K562 (cell line): ENCODE data around the gene EOGT. TPM values are rescaled to one million over a fixed set of nuclear protein-coding genes. Genes with fewer than 3 reads are reported as not detected.

ENCODE experiments used
- ATAC-seq: fragments of 200-7000 bp; cut with Tn5 transposase; 3 replicates; pipeline ENCODE4 v1.9.1; 2020; ENCODE audit warnings: moderate library complexity
- BruUV-seq: library from RNA; stranded (reverse); fragments of 400-500 nt; replicated peaks from 2 replicates; lab custom pipeline; 2021; lab: Mats Ljungman, UMichigan
- CTCF ChIA-PET: fragments of 300-600 bp; formaldehyde crosslinking; extraction: SDS; loops from one replicate; lab custom pipeline; 2021; ENCODE audit warnings: low intra/inter-chr PET ratio; lab: Yijun Ruan, JAX
- POLR2A ChIA-PET: fragments of 300-600, 350-650 bp; sonication (Branson Sonifier 250); formaldehyde crosslinking; extraction: SDS; loops from one replicate; lab custom pipeline; 2021; ENCODE audit warnings: antibody characterized with exemption, inconsistent platforms; lab: Yijun Ruan, JAX
- DNase-seq, 4 experiments: peaks; one replicate each; pipeline versions ENCODE4 v3.0.0 to v3.0.0-alpha.2; 2011 to 2018; ENCODE audit warnings: low spot score in 3 of 4, mixed read lengths in 3 of 4; ENCODE audit errors: extremely low read depth in 1 of 4
- FAIRE-seq: peaks from 2 replicates; lab custom pipeline; 2011; peaks lifted over from hg19 to GRCh38; lab: Jason Lieb, UNC
- H2AFZ ChIP-seq: 2 replicates; pipeline ENCODE4 v1.6.0; 2011; ENCODE audit warnings: low read depth, low read length, control low read depth, inconsistent platforms
- H3K27ac ChIP-seq: fragments of 200-600 bp; 3 replicates; pipeline ENCODE4 v1.8.0; 2011; ENCODE audit warnings: low read depth, mild to moderate bottlenecking, control low read depth, inconsistent platforms, low read length, moderate library complexity, mixed read lengths; ENCODE audit errors: extremely low read depth
- H3K27me3 ChIP-seq, 2 experiments: fragments of 300-600 bp in 1 of 2; 2 replicates in 1 of 2; 3 replicates in 1 of 2; pipeline versions ENCODE4 v1.6.0 to v1.8.0; 2011; ENCODE audit warnings: inconsistent platforms in 2 of 2, low read length in 2 of 2, mild to moderate bottlenecking in 1 of 2, mixed read lengths in 1 of 2, moderate library complexity in 1 of 2; ENCODE audit not compliant: control insufficient read depth in 2 of 2, insufficient read depth in 2 of 2
- H3K36me3 ChIP-seq: fragments of 300-600 bp; 3 replicates; pipeline ENCODE4 v1.8.0; 2011; ENCODE audit warnings: mild to moderate bottlenecking, low read length, inconsistent platforms; ENCODE audit not compliant: control insufficient read depth, insufficient read depth
- H3K4me1 ChIP-seq, 2 experiments: fragments of 200-600 bp in 1 of 2; replicated peaks in 1 of 2; 2 replicates in 1 of 2; 3 replicates in 1 of 2; pipeline versions ENCODE4 v1.5.1 to v1.8.0; 2011; ENCODE audit warnings: inconsistent platforms in 2 of 2, low read length in 2 of 2, mild to moderate bottlenecking in 1 of 2, mixed read lengths in 1 of 2, moderate library complexity in 1 of 2; ENCODE audit not compliant: control insufficient read depth in 2 of 2, insufficient read depth in 2 of 2
- H3K4me2 ChIP-seq: 2 replicates; pipeline ENCODE4 v1.6.1; 2011; ENCODE audit warnings: low read length, control low read depth, inconsistent platforms, mixed read lengths; ENCODE audit not compliant: insufficient read depth
- H3K4me3 ChIP-seq: fragments of 200-600 bp; sonication (generic), shearing (Covaris generic); 2 replicates; pipeline ENCODE4 v1.5.1; 2016; ENCODE audit warnings: control low read depth, inconsistent platforms
- H3K79me2 ChIP-seq: fragments of 200-600 bp; 3 replicates; pipeline ENCODE4 v1.8.0; 2011; ENCODE audit warnings: low read length, inconsistent platforms; ENCODE audit not compliant: control insufficient read depth, insufficient read depth
- H3K9ac ChIP-seq, 2 experiments: 2 replicates each; pipeline versions ENCODE4 v1.6.0 to v1.6.1; 2011; ENCODE audit warnings: low read depth in 2 of 2, low read length in 2 of 2, control low read depth in 1 of 2, inconsistent platforms in 1 of 2, mild to moderate bottlenecking in 1 of 2, mixed read lengths in 1 of 2; ENCODE audit not compliant: insufficient read depth in 1 of 2
- H3K9me1 ChIP-seq: one replicate; pipeline ENCODE4 v1.6.0; 2011; ENCODE audit warnings: inconsistent platforms, mild to moderate bottlenecking, low read length, moderate library complexity; ENCODE audit not compliant: control insufficient read depth, insufficient read depth
- H3K9me3 ChIP-seq: replicated peaks from 2 replicates; pipeline ENCODE4 v1.5.1; 2011; ENCODE audit warnings: low read depth, low read length, inconsistent platforms; ENCODE audit not compliant: control insufficient read depth, insufficient read depth
- H4K20me1 ChIP-seq: replicated peaks from 2 replicates; pipeline ENCODE4 v1.6.1; 2011; ENCODE audit warnings: low read length, inconsistent platforms, mixed read lengths; ENCODE audit not compliant: control insufficient read depth, insufficient read depth
- CBFA2T2 ChIP-seq: fragments of 450-650 bp; conservative IDR thresholded peaks from 2 replicates; pipeline ENCODE4 v1.6.1; 2017; ENCODE audit warnings: mild to moderate bottlenecking
- CBFA2T3 ChIP-seq: fragments of 450-650 bp; IDR thresholded peaks from 2 replicates; pipeline ENCODE4 v1.6.1; 2017
- HNRNPK ChIP-seq: fragments of 200-400 bp; formaldehyde crosslinking; IDR thresholded peaks from one replicate; pipeline ENCODE4 v1.6.1; 2018; ENCODE audit warnings: mild to moderate bottlenecking, low read depth, low read length; ENCODE audit not compliant: poor library complexity, severe bottlenecking
- MAFG ChIP-seq: fragments of 450-650 bp; conservative IDR thresholded peaks from 2 replicates; pipeline ENCODE4 v1.6.1; 2016; ENCODE audit warnings: missing genetic modification characterization, missing compliant biosample characterization
- NR1H2 ChIP-seq: sonication (generic); formaldehyde crosslinking; IDR thresholded peaks from 2 replicates; pipeline ENCODE4 v1.4.0; 2020; ENCODE audit warnings: mild to moderate bottlenecking, missing genetic modification reagents
- POLR2B ChIP-seq: fragments of 450-650 bp; IDR thresholded peaks from 2 replicates; pipeline ENCODE4 v1.6.1; 2018; ENCODE audit warnings: low read depth; ENCODE audit not compliant: partially characterized antibody
- POLR2G ChIP-seq: fragments of 200-400 bp; formaldehyde crosslinking; IDR thresholded peaks from 2 replicates; pipeline ENCODE4 v1.6.1; 2017; ENCODE audit warnings: low read depth, mild to moderate bottlenecking, antibody characterized with exemption, low read length, moderate library complexity
- SMARCA4 ChIP-seq: fragments of 450-650 bp; IDR thresholded peaks from 2 replicates; pipeline ENCODE4 v1.6.1; 2016
- SUPT5H ChIP-seq: fragments of 450-650 bp; IDR thresholded peaks from 2 replicates; pipeline ENCODE4 v1.6.1; 2016
- ZBTB8A ChIP-seq: fragments of 450-650 bp; IDR thresholded peaks from 2 replicates; pipeline ENCODE4 v1.6.1; 2018; ENCODE audit warnings: mild to moderate bottlenecking, moderate library complexity; ENCODE audit not compliant: partially characterized antibody
- ZFP30 ChIP-seq: fragments of 250-450 bp; sonication (Bioruptor Pico); IDR thresholded peaks from 2 replicates; pipeline ENCODE4 v1.8.0; 2022; ENCODE audit warnings: moderate library complexity, mild to moderate bottlenecking, inconsistent platforms, borderline replicate concordance
- ZNF408 ChIP-seq: fragments of 250-450 bp; sonication (Bioruptor Pico); IDR thresholded peaks from 2 replicates; pipeline ENCODE4 v1.4.0; 2020; ENCODE audit warnings: low read depth, mild to moderate bottlenecking, moderate library complexity
- ZNF717 ChIP-seq: fragments of 250-450 bp; sonication (Bioruptor Pico); IDR thresholded peaks from 2 replicates; pipeline ENCODE4 v1.5.0; 2021
- ZNF77 ChIP-seq: fragments of 250-450 bp; sonication (Bioruptor Pico); IDR thresholded peaks from 2 replicates; pipeline ENCODE4 v1.5.0; 2020
- WGBS: fragments of 100-300 bp; shearing (Covaris generic); methylation state at CpG from one replicate; pipeline ENCODE4 v1.1.6; 2016; ENCODE audit warnings: low coverage, mixed read lengths; ENCODE audit not compliant: insufficient coverage; ENCODE audit errors: missing lambda C conversion rate; 5-methylcytosine and 5-hydroxymethylcytosine counted together
- in situ Hi-C: fragments of 300-500 bp; cut with MboI; formaldehyde crosslinking; loops from 4 replicates; pipeline ENCODE4 v1.15.0; 2018; ENCODE audit warnings: inconsistent platforms, mixed read lengths
- intact Hi-C: fragments of 100-400 bp; cut with micrococcal nuclease; formaldehyde crosslinking; loops from 2 replicates; pipeline ENCODE4 v1.14.2; 2022
- polyA plus RNA-seq, 8 experiments: library from polyadenylated mRNA; depleted of rRNA in 4 of 8; stranded (reverse) in 5 of 8; unstranded in 3 of 8; fragments of >200 nt; fragmentation: Nextera tagmentation in 2 of 8; fragmentation: Illumina TruSeq in 1 of 8; extraction: Ambion mirVana in 2 of 8; extraction: Trizol in 1 of 8; gene quantifications; 2 replicates each; pipeline versions ENCODE4 v1.2.1 to v1.2.3, GENCODE V29; 2011 to 2014; ENCODE audit warnings: inconsistent platforms in 1 of 8, missing spikeins in 1 of 8
- total RNA-seq, 7 experiments: library from RNA; depleted of rRNA in 6 of 7; stranded (reverse); fragments of >200 nt in 6 of 7; fragmentation: Illumina TruSeq in 2 of 7; extraction: Trizol in 2 of 7; gene quantifications; 2 replicates each; pipeline versions ENCODE4 v1.2.1 to v1.2.3, GENCODE V29; 2011 to 2021; ENCODE audit warnings: low replicate concordance in 1 of 7
- TF ChIP-seq, protein P1 (sequence below): sonication (generic); formaldehyde crosslinking; IDR thresholded peaks from 2 replicates; pipeline ENCODE4 v1.8.0; 2023; ENCODE audit warnings: mild to moderate bottlenecking, missing genetic modification reagents
- TF ChIP-seq, protein P2 (sequence below): sonication (generic); formaldehyde crosslinking; IDR thresholded peaks from 2 replicates; pipeline ENCODE4 v1.8.0; 2022; ENCODE audit warnings: missing genetic modification reagents, mild to moderate bottlenecking, moderate library complexity, borderline replicate concordance

The EOGT gene
- total and polyA plus RNA-seq, 9 of the 15 experiments (the other 6 are each of a cell fraction or from before 2014, with no cell fraction given), result 3.6 to 17.9 (median 7.4) TPM

DNA sequence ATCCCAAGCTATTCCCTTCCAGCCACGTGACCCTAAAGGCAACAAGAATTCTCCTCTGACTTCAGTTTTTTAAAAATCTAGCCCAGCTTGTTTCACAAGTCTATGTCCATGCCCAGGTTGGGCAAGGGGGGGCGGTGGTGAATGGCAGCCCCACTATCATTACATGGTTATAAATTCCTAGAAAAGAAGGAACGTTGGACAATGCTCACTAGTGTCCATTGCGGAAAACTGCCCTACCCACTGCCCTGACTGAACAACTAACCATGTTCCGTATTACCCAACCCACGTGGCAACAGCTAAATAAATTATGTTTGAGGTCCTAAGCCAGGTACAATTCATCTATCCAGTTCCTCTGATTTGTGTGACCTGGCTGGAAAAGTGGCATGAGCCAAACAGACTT lies 72.4 kb downstream of the EOGT start:
- DNase-seq, result no peak
- ChIA-PET CTCF (no interaction called here), POLR2A (interaction anchor here (0.8 kb wide), 1 partner anchor 14 kb away, joined by 5 read pairs; no protein-coding TSS in a partner anchor)
- H3K9me3 ChIP-seq, result no peaks in the 10 kb centered on the region
- no peaks in the 10 kb centered on the region for H4K20me1 ChIP-seq
- ATAC-seq, result no peak
- intact Hi-C loops (no loop called here), in situ Hi-C loops (no loop called here)
- H3K9ac ChIP-seq, result no peak overlapping the region
- H3K27me3 ChIP-seq, result no peaks in the 10 kb centered on the region; a peak in 1 of 5 replicates
- no peaks in the 10 kb centered on the region for H3K4me1 ChIP-seq
- no peaks in the 10 kb centered on the region for H3K36me3 ChIP-seq
- no TSS peak for BruUV-seq
- no peak overlapping the region for H2AFZ ChIP-seq
- no peak for FAIRE-seq
- TF ChIP-seq NR1H2 (CRISPR knock-in tag), result no peak
- no peak for TF ChIP-seq MAFG (tag)
- no peak for TF ChIP-seq ZNF408
- TF ChIP-seq CBFA2T3, result no peak
- no peak for TF ChIP-seq POLR2G
- TF ChIP-seq, protein P1, sequence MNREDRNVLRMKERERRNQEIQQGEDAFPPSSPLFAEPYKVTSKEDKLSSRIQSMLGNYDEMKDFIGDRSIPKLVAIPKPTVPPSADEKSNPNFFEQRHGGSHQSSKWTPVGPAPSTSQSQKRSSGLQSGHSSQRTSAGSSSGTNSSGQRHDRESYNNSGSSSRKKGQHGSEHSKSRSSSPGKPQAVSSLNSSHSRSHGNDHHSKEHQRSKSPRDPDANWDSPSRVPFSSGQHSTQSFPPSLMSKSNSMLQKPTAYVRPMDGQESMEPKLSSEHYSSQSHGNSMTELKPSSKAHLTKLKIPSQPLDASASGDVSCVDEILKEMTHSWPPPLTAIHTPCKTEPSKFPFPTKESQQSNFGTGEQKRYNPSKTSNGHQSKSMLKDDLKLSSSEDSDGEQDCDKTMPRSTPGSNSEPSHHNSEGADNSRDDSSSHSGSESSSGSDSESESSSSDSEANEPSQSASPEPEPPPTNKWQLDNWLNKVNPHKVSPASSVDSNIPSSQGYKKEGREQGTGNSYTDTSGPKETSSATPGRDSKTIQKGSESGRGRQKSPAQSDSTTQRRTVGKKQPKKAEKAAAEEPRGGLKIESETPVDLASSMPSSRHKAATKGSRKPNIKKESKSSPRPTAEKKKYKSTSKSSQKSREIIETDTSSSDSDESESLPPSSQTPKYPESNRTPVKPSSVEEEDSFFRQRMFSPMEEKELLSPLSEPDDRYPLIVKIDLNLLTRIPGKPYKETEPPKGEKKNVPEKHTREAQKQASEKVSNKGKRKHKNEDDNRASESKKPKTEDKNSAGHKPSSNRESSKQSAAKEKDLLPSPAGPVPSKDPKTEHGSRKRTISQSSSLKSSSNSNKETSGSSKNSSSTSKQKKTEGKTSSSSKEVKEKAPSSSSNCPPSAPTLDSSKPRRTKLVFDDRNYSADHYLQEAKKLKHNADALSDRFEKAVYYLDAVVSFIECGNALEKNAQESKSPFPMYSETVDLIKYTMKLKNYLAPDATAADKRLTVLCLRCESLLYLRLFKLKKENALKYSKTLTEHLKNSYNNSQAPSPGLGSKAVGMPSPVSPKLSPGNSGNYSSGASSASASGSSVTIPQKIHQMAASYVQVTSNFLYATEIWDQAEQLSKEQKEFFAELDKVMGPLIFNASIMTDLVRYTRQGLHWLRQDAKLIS (CRISPR knock-in tag), result no peak
- TF ChIP-seq POLR2B, result no peak
- TF ChIP-seq CBFA2T2, result no peak
- no peak for TF ChIP-seq ZBTB8A
- TF ChIP-seq, protein P2, sequence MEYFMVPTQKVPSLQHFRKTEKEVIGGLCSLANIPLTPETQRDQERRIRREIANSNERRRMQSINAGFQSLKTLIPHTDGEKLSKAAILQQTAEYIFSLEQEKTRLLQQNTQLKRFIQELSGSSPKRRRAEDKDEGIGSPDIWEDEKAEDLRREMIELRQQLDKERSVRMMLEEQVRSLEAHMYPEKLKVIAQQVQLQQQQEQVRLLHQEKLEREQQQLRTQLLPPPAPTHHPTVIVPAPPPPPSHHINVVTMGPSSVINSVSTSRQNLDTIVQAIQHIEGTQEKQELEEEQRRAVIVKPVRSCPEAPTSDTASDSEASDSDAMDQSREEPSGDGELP (CRISPR knock-in tag), result no peak
- no peak for TF ChIP-seq ZFP30 (CRISPR knock-in tag)
- no peak for TF ChIP-seq SMARCA4
- TF ChIP-seq HNRNPK, result no peak
- no peak for TF ChIP-seq SUPT5H
- no peak for TF ChIP-seq ZNF717
- no peak for TF ChIP-seq ZNF77
- no peak overlapping the region for H3K4me3 ChIP-seq
- H3K9me1 ChIP-seq, result no peaks in the 10 kb centered on the region
- H3K79me2 ChIP-seq, result no peaks in the 10 kb centered on the region
- H3K27ac ChIP-seq, result no peak overlapping the region
- WGBS, result 0% methylated on average over 6 of the region's 6 CpGs
- H3K4me2 ChIP-seq, result no peak overlapping the region
